ENCODE results near the gene PSMA1.

Gene PSMA1

DNA sequence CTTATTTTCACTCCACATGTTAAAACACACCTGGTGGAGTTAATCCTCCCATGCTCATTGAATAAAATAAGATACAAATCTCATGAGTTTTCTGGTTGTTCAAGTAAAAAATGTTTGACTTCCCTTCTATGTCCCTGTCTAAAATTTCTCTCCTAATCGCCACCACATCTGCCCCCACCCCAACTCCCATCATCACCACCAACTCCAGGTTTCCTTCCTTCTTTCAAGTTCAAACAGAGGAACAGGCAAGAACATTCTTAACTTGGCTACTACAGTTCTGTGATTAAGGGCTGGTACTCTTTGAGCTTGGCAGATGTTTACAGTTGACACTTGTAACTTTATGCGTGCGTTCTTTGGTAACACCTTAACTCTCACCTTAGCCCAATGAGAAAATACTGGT, 9.1 kb upstream of the PSMA1 start:
- DNase-seq = no peak

DNA sequence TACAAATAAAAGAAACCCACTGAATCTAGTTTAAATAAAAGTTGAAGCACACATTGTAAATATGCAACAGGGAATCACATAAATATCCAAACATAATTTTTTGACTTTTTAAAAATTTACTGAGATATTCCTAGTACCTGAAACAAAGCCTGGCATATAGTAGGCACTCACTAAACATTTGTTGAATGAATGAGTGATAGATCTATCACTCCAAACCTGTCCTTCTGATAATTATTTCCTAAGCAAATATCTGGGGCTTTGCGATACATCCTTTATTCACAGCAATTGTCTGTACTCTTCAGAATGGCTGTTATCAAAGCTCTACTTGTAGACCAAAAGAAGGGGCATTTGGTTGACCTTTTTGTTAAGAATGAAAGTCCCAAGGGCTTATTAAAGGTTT, 2.6 kb upstream of the PSMA1 start:
- no peak for DNase-seq

DNA sequence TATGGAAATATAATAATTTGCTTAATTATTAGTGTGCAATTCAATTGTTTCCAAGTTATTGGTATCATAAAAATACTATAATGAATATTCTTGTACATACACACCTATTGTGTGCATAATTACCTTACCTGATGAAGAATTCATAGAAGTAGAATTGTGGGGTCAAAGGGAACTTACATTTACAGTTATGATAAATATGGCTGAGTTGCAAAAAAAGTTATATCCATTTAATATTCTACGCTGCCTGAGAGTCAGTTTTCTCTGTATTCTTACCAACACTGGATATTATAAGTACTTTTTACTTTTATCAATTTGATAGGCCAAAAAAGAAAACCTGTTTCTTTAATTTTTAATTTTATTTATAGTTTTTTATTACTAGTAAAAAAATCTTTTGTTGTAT, 2.1 kb upstream of the PSMA1 start:
- no peak for DNase-seq

DNA sequence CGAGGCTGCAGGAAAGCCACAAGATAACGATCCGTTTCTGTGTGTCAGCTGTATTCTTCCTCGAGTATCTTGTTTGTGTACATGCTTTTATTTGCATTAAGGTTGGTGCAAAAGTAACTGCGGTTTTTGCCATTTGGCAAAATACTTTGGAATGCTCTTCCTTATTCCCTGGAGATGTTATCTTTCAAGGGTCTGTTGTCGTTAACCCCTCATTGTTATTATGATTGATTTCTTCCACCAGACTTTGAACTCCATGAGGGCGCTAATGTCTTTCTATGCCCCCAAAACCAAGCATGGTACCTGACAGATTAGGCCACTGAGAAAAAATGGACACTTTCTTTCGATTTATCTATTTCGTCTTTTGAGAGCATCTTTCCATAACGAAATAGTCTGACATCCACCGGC, 563 bp upstream of the PSMA1 start:
- no peak for DNase-seq

DNA sequence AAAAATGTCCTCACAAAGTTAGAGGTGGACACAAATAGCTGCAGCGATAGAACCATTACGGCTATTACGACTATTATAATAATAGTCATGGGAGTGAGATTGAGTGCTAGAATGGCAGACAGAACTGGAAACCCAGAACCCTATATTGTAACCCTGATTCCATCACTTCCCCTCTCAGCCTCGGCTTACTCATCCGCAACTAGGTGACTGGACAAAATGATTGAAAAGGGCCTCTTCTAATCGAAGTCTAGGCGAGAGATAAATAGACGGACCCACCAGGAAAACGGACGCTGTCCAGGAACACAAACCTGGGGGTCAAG, 629 bp downstream of the PSMA1 start:
- no peak for DNase-seq

DNA sequence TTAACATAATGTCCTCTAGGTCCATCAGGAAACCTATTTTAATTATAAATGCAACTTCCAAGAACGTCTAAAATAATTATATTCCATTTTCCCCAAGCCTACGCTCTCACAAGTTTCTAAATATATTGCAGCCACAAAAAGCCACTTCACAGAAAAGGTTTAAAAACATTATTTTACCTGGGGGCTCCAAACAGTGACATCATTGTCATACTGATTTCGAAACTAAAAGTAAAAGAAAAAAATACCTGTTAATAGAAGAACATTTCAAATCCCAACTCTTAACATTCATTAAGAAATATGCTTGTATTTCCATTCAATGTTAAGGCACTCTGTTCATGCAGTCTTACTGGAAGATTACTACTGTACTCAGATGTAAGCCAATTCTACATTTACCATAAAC, 1.4 kb downstream of the PSMA1 start:
- no peak for DNase-seq

DNA sequence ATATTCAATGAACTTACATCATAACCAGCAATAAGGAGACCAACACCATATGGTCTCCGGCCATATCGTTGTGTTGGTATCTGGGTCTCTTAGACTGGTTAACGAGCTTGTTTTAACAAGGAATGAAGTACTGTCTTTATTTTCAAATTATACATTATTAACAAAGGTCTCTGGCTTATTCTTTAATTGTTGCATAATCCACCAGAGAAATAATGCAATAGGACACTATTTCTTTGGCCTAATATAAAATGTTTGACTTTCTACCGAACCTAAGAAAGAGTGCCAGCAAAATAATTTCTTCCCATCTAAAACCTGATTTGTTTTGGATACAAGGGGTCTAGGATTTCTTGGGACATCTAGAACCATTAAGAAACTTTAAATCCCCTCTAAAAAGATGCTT, 6.4 kb downstream of the PSMA1 start:
- DNase-seq = no peak

DNA sequence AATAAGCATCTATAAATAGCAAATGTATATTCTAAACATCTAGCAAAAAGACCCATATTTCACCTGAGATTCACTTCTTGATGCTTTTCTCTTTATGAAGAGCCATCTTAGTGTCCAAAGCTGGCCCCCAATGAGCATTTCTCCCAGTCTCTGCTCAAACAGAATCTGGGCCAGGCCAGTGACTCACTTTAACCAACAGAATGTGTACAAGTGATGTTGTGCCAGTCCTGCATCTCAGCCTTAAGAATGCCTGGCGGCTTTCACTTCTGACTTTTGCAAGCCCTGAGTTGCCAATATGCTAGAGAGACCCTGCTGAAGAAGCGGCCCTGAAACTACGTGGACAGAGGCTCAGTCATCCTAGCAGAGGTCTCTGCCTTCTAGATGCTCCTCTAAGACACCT, 13.7 kb downstream of the PSMA1 start:
- DNase-seq = no peak

DNA sequence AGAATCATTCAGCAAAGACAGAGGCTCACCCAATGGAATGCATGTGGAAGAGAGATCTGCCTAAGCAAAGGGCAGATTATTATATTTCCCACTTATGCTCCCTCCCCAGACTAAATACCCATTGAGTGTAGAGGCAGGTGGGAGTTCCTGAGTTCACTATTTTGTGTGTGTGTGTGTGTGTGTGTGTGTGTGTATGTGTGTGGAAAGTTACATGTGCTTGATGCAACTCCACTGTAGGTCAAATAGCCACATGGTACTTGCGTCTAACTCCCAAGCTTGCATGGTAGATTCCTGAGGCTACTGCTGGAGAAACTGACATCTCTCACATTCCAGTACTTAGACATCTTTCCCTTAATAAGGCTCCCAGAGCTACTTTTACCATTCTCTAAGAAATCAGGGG, 17.2 kb downstream of the PSMA1 start:
- DNase-seq = no peak

DNA sequence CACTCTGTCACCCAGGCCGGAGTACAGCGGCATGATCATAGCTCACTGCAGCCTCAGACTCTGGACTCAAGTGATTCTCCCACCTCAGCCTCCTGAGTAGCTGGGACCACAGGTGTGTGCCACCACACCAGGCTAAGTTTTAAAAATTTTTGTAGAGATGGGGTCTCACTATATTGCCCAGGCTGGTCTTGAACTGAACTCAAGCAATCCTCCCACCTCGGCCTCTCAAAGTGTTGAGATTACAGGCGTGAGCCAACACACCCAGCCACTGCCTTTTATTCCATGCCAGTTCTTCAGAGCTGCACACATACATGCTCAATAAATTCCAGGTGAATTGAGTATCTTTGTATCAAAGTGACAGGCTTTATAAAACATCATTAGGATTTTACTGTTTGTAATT, 18.1 kb downstream of the PSMA1 start:
- DNase-seq = no peak

DNA sequence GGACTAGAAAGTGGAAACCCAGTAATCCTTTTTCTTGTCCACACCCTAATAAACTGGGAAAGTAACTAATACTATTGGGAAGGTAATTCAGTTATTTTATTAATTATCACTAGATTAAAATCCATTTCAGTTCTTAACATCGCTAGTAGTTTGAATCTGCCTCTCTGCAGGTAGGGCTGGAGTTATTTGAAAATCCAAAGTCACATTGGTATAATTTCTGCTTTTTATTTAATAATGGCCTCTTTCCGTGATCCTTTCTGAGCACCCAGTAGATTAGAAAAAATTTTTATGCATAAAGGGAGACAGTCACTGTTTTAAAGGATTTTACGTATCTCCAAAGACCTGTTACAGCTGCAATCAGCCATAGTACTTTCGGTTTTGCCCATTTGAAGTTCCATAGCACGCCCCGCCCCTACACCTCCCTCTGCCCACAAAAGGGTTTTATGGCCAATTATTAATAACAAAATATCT, 20.0 kb downstream of the PSMA1 start:
- DNase-seq = peak; percentile 56

DNA sequence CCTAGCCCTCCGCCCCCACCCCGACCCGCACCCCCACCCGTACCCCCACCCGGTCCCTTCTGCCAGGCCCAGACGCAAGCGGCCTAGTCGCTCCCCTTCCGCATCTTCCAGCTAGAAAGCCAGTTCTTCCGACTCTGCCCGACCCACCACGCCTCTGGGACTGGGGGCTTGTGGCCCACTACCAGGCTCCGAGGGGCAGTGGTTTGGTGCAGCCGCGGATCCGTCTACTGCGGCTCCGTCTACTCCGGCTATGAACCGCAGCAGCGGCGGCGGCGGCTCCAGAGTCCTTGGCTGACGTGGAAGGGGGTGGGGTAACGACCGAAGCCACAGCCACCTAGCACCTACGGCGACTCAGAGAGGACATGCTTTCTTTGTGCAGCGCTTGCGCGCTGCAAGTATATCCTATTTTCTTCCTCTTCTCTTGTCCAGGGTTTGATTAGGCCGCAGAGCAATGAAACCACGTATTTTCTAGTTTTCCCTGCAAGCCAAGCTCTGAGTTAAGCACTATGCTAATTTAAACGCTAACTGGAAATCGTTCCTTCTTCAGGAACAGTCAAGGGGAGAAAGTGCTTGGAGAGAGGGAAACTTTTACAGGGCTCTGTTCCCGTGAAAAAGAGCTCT, 20.5 kb downstream of the PSMA1 start, which contains the start of gene COPB1:
Gene COPB1, minus strand, starts transcription at position 252 of the 621 bp plus-strand sequence. CDS start 883 bp downstream, outside the sequence.
- DNase-seq = peak; percentile 90

DNA sequence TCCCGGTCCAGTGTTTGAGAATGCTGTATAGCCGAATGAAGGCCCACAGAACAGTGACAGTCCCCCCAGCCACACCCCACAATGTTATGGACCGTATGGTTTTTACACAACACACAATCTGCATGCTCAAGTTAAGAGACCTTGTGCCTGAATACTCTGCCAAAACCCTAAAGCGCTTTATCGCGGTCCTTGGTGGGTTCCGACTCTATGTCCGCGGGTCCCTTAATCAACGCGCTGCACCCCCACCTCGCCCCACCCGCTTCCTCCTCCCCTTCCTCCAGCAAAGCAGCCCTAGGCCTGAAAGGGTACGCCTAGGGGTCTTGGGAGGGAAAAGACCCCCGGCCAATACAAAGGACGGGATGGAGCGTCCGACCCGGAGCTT, 21.0 kb downstream of the PSMA1 start:
- DNase-seq = peak; percentile 21

DNA sequence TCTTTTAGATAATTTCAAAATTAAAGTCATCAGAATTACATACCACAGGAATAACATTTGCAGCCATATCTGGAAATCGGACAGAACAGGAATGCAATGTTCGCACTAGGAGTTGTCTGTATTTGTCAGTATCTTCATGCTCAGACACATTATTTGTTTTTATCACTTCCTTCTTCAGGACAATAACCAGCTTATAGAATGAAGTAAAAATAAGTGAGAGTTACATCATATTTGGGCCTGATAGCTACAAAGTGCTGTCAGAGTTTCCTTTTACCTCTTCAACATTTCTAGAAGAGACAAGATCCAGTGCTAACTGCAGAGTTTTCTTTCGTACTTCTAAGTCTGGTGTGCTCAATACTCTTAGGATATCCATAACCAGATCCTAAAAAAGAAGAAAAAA, 39.5 kb downstream of the PSMA1 start:
- no peak for DNase-seq

DNA sequence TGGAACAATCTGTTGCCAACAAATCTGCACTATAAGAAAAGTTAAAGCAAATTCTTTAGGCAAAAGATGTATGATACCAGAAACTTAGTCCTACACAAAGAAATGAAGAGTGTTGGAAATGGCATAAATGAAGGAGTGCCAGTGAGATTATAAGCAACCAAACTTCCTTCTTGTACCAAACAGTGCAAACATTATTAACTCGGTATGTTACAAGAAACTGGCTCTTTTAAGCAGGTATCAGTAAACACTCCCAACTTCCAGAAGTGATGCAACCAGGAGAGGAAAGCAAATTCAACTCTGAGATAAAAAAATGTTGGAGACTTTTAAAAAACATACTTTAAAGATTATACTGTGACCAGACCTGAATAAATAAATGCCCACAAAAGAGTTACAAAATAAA, 49.1 kb downstream of the PSMA1 start:
- DNase-seq = no peak

DNA sequence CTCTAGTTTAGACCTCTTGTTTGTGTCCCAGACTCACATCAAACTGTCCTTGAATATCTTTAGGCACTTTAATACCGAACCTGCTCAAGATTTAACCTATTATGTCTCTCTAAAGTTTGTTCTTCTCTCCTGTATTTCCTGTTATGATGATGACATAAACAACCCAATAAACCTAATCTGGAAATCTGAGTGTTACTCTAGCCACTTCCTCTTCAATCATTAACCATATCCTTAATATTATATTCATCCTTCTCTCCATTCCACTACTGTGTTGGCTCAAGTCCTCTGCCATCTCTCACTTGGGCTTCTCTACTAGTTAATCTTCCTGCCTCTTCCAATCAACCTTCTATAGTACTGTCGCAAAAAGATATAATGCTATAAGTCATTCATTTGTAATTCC, 56.6 kb downstream of the PSMA1 start:
- DNase-seq = no peak

DNA sequence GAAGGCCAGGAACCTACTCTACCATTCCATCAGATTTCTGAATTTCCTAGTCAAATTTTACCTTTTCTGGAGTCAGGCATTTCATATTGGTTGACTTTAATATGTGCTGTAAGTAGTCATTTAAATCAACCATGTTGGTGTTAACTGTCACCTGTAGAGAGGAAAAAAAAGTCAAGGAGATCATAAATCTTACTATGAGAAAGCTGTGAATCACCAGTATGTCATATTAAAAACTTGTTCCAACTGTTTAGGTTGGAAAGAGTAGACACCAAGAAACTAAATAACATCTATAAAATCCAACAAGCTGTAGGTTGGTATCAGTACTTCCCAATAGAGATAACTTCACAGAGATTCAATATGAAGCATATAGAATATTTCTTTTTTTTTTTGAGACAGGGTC, 60.0 kb downstream of the PSMA1 start:
- DNase-seq = no peak

DNA sequence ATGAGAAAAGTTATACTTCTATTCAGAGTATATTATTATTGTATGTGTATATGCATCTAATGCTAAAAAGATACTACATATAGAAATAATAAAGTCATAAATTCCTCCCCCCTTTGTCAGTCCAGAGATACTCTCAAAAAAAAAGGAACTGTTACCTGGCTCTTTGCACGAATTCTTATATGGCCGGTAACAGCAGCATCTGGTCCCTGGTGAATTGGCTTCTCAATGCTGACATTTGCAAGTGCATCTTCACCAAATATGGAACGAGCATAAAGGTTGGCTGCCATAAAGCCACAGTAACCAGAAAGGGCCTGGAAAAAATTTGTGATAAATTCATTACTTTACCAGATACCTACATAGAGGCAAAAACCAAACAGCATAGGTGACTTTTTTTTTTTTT, 61.8 kb downstream of the PSMA1 start:
- no peak for DNase-seq

DNA sequence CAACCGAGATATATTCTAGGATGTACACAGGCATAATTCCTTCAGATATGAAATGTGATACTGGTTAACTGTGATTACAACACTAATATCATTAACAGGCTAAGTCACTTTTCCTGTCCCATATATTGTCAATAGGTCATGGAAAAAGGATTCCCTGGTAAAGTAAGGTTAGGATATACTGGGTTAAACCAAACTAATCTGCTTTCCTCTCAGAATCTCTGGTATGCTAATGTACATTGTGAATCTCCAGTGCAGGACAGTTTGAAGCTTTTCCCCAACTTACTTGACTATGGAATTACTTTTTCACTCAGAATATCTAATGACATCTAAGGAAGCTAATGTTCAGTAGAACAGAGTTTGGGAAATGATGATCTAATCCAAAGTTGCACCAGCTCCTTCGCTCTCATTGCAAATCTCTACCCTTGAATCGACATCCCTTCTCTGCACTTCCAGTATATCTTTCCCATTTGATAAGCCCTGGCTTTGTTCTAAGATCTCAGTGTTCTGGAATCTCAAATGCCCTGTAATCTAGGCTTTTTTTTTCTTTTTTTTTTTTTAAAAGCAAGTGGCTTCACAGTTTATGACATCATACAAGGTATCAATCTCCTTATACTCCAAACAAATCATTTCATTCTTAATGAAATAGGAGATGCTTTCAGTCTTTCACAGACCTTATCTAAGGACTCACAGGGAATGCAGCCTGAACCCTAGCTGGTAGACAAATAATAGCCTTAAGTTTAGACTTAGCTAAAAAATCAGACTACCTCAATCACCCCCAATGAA, 64.3 kb downstream of the PSMA1 start:
- DNase-seq = no peak

Measured in midbrain (tissue), 1 donor.